ENCODE results near the gene KRTAP19-8. TPM values are rescaled to one million over a fixed set of nuclear protein-coding genes. Genes with fewer than 3 reads are reported as not detected.

KRTAP19-8 gene, protein sequence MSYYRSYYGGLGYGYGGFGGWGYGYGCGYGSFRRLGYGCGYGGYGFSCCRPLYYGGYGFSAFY
- total RNA-seq = not detected in 2 replicates

DNA sequence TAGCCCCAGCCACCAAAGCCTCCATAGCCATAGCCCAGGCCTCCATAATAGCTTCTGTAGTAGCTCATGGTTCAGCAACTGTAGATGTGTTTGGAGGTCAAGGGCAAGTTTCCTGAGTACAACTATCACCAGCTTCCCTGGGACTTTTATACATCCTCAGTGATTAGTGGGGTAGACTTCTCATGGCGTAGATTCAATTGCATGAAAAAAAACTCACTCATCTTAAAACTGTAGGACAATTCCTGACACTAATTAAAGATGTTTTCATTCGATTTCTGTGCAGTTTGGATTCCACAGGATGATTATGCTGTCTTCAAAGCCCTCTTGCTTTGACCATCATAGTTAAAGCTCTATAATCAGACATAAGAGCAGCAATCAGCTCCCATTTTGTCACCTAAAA is at the start of gene KRTAP19-8:
Gene KRTAP19-8 (minus strand): TSS at position 101 of the 400 bp plus-strand sequence. CDS start 33 bp downstream, at position 68.

Other genes with a start within 250 kb of the KRTAP19-8 start
- not detected in 2 replicates for gene KRTAP8-1, start 225.2 kb downstream of the KRTAP19-8 start, total RNA-seq
- gene KRTAP7-1, start 208.7 kb downstream of the KRTAP19-8 start, total RNA-seq = not detected in 2 replicates
- gene KRTAP11-1, start 156.9 kb downstream of the KRTAP19-8 start, total RNA-seq = not detected in 2 replicates

Measured in smooth muscle cell of the umbilical artery (primary cell).